Thyroid gland (tissue), 4 donors: ENCODE data around the gene PKNOX1.

Experiments used
- POLR2A ChIP-seq, 2 donors: fragments of 450-650 bp; IDR thresholded peaks; one replicate each; pipeline ENCODE4 v1.6.1; 2017; ENCODE audit warnings: antibody characterized with exemption in 2 of 2, mild to moderate bottlenecking in 2 of 2, moderate library complexity in 1 of 2
- TF ChIP-seq, protein P1 (sequence below), 6 experiments: fragments of 200-600 bp in 3 of 6; fragments of 450-650 bp in 3 of 6; sonication (generic) in 3 of 6; IDR thresholded peaks; one replicate each; pipeline ENCODE4 v1.5.1; 2016 to 2019; ENCODE audit warnings: antibody characterized with exemption in 6 of 6, mild to moderate bottlenecking in 2 of 6, inconsistent platforms in 1 of 6, moderate library complexity in 1 of 6

DNA sequence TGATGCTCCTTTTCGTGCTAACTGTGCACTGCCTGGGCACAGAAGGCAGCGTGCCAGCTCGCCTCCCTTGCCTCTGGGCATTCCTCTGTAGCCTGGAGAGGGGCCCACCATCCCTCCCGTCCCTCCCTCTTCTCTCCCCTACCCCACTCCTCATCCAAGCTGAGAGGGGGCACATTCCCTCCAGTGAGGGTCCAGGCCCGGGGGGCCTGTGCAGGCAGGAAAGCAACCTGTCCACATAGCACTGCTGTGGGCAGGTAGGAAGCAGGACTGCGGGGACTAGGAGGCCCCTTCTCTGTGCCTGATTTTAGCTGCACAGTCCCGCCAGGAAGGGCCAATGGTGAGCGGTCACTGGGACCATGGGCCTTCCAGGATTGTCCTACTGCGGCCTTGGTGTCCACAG, 10.3 kb upstream of the PKNOX1 start:
- TF ChIP-seq, protein P1, sequence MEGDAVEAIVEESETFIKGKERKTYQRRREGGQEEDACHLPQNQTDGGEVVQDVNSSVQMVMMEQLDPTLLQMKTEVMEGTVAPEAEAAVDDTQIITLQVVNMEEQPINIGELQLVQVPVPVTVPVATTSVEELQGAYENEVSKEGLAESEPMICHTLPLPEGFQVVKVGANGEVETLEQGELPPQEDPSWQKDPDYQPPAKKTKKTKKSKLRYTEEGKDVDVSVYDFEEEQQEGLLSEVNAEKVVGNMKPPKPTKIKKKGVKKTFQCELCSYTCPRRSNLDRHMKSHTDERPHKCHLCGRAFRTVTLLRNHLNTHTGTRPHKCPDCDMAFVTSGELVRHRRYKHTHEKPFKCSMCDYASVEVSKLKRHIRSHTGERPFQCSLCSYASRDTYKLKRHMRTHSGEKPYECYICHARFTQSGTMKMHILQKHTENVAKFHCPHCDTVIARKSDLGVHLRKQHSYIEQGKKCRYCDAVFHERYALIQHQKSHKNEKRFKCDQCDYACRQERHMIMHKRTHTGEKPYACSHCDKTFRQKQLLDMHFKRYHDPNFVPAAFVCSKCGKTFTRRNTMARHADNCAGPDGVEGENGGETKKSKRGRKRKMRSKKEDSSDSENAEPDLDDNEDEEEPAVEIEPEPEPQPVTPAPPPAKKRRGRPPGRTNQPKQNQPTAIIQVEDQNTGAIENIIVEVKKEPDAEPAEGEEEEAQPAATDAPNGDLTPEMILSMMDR (IDR thresholded peaks at IDR 0.05), result no peak
- TF ChIP-seq POLR2A (IDR thresholded peaks at IDR 0.05), result no peak
